ENCODE measurements around the gene RAB42. TPM values are rescaled to one million over a fixed set of nuclear protein-coding genes. Genes with fewer than 3 reads are reported as not detected.

The RAB42 gene
- total and polyA plus RNA-seq, 2 of the 8 experiments (the other 6 are each of a cell fraction or from before 2014, with no cell fraction given): 12.5 to 16.6 TPM

DNA sequence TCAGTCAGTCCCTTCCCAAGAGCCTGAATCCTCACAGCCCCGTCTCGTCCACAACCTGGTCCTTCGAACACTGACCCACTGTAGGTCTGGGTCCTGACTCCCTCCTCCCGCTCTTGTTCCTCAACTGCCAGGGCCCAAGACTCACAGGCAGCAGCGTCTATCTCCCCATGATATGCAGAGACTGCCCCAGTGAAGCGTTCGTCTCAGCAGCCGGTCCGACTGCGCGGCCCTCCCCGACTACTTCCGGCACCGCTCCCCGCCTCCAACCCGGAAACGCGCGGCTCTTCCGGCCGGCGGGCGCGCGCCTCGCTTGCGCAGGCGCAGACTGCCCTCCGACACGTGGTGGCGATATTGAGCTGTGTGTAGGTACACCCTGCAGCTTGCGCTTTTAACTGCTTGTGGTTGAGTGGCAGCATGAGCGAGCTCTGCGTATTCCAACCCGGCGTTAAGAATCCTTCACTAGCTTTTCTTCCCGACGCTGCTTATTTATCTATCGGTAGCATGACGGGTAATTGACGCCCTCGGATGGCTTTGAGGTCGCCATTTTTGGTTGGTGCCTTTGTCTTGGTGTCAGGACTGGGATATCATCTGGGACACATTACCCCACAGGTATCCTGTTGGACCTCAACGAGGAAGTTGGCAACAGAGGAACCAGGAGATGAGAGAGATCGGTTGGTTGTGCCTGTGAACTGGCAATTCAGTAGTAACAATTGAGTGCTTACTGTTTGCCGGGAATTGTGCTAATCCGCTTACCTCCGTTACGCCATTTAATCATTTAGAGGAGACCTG is 51.0 kb downstream of the RAB42 start, which contains the start of gene TAF12:
TSS of gene TAF12 (minus strand) at position 221 of the 789 bp plus-strand sequence. CDS start 20,986 bp downstream, outside the sequence.
- FAIRE-seq (no peak), DNase-seq (ENCODE audit: low read depth in 1 of 2, low spot score in 2 of 2) (peak; percentile 87 to 92)
- Histone ChIP-seq H2AFZ (ENCODE audit: low read length) (peak within 1 kb of the TSS; percentile 87), H3K14ac (ENCODE audit: insufficient read length) (no peak within 1 kb of the TSS), H4K5ac (ENCODE audit: insufficient read length, low read depth, low read length) (peak within 1 kb of the TSS; percentile 95), H3K18ac (ENCODE audit: extremely low read depth, low read length) (peak within 1 kb of the TSS; percentile 97), H3K4me2 (ENCODE audit: insufficient read depth in 1 of 2, low read depth in 2 of 2, low read length in 2 of 2) (peak within 1 kb of the TSS; percentile 67 to 90), H3K27me3 (replicated peaks in 1 of 4; ENCODE audit: control insufficient read depth in 3 of 4, extremely low read depth in 1 of 4, insufficient read depth in 3 of 4, low read length in 3 of 4) (no peaks in the 10 kb centered on the region), H3K27ac (ENCODE audit: low read depth, low read length) (peak within 1 kb of the TSS; percentile 84), H3K56ac (replicated peaks; ENCODE audit: insufficient read length, low read depth, low read length) (peak within 1 kb of the TSS; percentile 52), H2AK5ac (ENCODE audit: low read depth, low read length) (no peak within 1 kb of the TSS), H3K36me3 (ENCODE audit: control insufficient read depth in 2 of 4, insufficient read depth in 4 of 4, low read length in 3 of 4) (no peaks in the 10 kb centered on the region), H4K91ac (replicated peaks; ENCODE audit: insufficient read length, low read length) (peak within 1 kb of the TSS; percentile 99), H3K4me3 (ENCODE audit: extremely low read depth in 1 of 4, insufficient read depth in 2 of 4, low read depth in 3 of 4, low read length in 4 of 4) (peak within 1 kb of the TSS; percentile 73 to 95 (median 86)), H2BK15ac (ENCODE audit: low read length) (peak within 1 kb of the TSS; percentile 53; the same call in 1 of the 2 replicates), H3K4me1 (replicated peaks in 1 of 4; ENCODE audit: control insufficient read depth in 3 of 4, insufficient read depth in 4 of 4, low read length in 3 of 4) (peaks cover 0 to 5% (median 4%) of the 10 kb centered on the region in 4 experiments; a peak in 3 of 7 replicates), H2BK20ac (ENCODE audit: low read length) (peak within 1 kb of the TSS; percentile 75; the same call in 1 of the 2 replicates), H3K79me1 (ENCODE audit: low read depth, low read length) (no peaks in the 10 kb centered on the region), H4K20me1 (replicated peaks in 1 of 2; ENCODE audit: control insufficient read depth in 1 of 2, insufficient read depth in 2 of 2, low read length in 2 of 2) (no peaks in the 10 kb centered on the region), H3K23ac (ENCODE audit: insufficient read length) (no peak within 1 kb of the TSS), H3K9ac (replicated peaks in 1 of 4; ENCODE audit: extremely low read depth in 1 of 4, low read depth in 3 of 4, low read length in 3 of 4) (peak within 1 kb of the TSS; percentile 83 to 91 (median 88)), H2BK120ac (replicated peaks; ENCODE audit: low read depth, low read length) (peak within 1 kb of the TSS; percentile 98), H3K9me3 (ENCODE audit: insufficient read depth in 2 of 2, low read depth in 1 of 2, low read length in 1 of 2) (no peaks in the 10 kb centered on the region), H2BK12ac (ENCODE audit: low read depth, low read length) (peak within 1 kb of the TSS; percentile 77), H4K8ac (ENCODE audit: extremely low read depth, insufficient read depth, low read length) (peak within 1 kb of the TSS; percentile 91; the same call in 1 of the 2 replicates), H3K79me2 (ENCODE audit: control insufficient read depth in 1 of 2, insufficient read depth in 2 of 2, low read length in 2 of 2) (peaks cover 0 to 7% of the 10 kb centered on the region in 2 experiments; a peak in 2 of 4 replicates), H3K23me2 (ENCODE audit: low read depth, low read length) (peaks cover 6% of the 10 kb centered on the region), H2BK5ac (ENCODE audit: low read depth, low read length) (peak within 1 kb of the TSS; percentile 83), H3K4ac (replicated peaks; ENCODE audit: insufficient read length, low read depth, low read length) (peak within 1 kb of the TSS; percentile 99)
- ChIA-PET POLR2A (ENCODE audit: partially characterized antibody) (interaction anchor here (0.7 to 9.3 kb wide), 27 partner anchors 11 to 274 kb away, joined by 3 to 132 read pairs (median 4); partner anchors contain the start of genes GMEB1, PHACTR4, RCC1 and YTHDF2), CTCF (ENCODE audit: partially characterized antibody) (interaction anchor here (0.8 to 5.1 kb wide), 7 partner anchors 9 to 234 kb away, joined by 3 to 31 read pairs (median 4); partner anchors contain the start of gene YTHDF2)
- WGBS, 2 experiments (ENCODE audit: extremely low coverage in 1 of 2, insufficient coverage in 1 of 2, insufficient read length in 1 of 2, insufficient replicate concordance in 2 of 2, low coverage in 1 of 2, low lambda C conversion rate in 2 of 2, missing lambda C conversion rate in 1 of 2): 8% methylated on average over 47 of the region's 49 CpGs; no CpG with 5 or more reads in 1 of the 2 experiments
- TF ChIP-seq ZNF274 (IDR thresholded peaks at IDR 0.05; ENCODE audit: borderline replicate concordance, extremely low read depth, low read length): no peak
- TF ChIP-seq GTF2F1 (IDR thresholded peaks at IDR 0.05; ENCODE audit: borderline replicate concordance, low read depth, low read length): peak; percentile 82; the same call in 1 of the 2 replicates
- TF ChIP-seq CHD2 (IDR thresholded peaks at IDR 0.05; ENCODE audit: low read length): no peak; the same call in 1 of the 2 replicates
- TF ChIP-seq RFX5 (IDR thresholded peaks at IDR 0.05; ENCODE audit: borderline replicate concordance, low read depth, low read length): no peak
- 0 out of 2 replicates have a peak, but pooled peaks have one; percentile 4 for TF ChIP-seq ATF3 (IDR thresholded peaks at IDR 0.05; ENCODE audit: insufficient read depth, low read depth, low read length)
- peak; percentile 81 for TF ChIP-seq EGR1 (IDR thresholded peaks at IDR 0.05; ENCODE audit: borderline replicate concordance, low read depth, low read length)
- TF ChIP-seq EP300 (IDR thresholded peaks at IDR 0.05; ENCODE audit: borderline replicate concordance in 1 of 2, low read depth in 2 of 2, low read length in 2 of 2): no peak
- TF ChIP-seq RNF2 (IDR thresholded peaks at IDR 0.05; ENCODE audit: borderline replicate concordance, low read depth, low read length, missing control alignments, poor library complexity, severe bottlenecking): no peak
- peak; percentile 52; the same call in 1 of the 2 replicates for TF ChIP-seq JUND (IDR thresholded peaks at IDR 0.05; ENCODE audit: low read length)
